Stimulated activated memory B cell treated with anti-CD40 and anti-IgM and Interleukin-4, amounts not matched to agents 10 μg/mL and 1 μg/mL and 100 μg/mL, for 72 hours (primary cell): ENCODE data around the gene MOGAT1.

Experiments
- ATAC-seq: fragments of 150-1000 bp; cut with Tn5 transposase; 2 replicates; pipeline ENCODE4 v1.10.0; 2021
- H3K27ac Mint-ChIP-seq: one replicate; pipeline ENCODE4 v1.8.0; 2022; ENCODE audit warnings: mild to moderate bottlenecking, mixed read lengths
- H3K27me3 Mint-ChIP-seq: one replicate; pipeline ENCODE4 v1.8.0; 2022; ENCODE audit warnings: mixed read lengths
- H3K36me3 Mint-ChIP-seq: one replicate; pipeline ENCODE4 v1.8.0; 2022; ENCODE audit warnings: mixed read lengths
- H3K4me1 Mint-ChIP-seq: one replicate; pipeline ENCODE4 v1.8.0; 2022; ENCODE audit warnings: mixed read lengths
- H3K4me3 Mint-ChIP-seq: one replicate; pipeline ENCODE4 v1.8.0; 2022; ENCODE audit warnings: mild to moderate bottlenecking, moderate library complexity, mixed read lengths
- H3K9me3 Mint-ChIP-seq: one replicate; pipeline ENCODE4 v1.8.0; 2022; ENCODE audit warnings: mixed read lengths

The MOGAT1 gene, protein sequence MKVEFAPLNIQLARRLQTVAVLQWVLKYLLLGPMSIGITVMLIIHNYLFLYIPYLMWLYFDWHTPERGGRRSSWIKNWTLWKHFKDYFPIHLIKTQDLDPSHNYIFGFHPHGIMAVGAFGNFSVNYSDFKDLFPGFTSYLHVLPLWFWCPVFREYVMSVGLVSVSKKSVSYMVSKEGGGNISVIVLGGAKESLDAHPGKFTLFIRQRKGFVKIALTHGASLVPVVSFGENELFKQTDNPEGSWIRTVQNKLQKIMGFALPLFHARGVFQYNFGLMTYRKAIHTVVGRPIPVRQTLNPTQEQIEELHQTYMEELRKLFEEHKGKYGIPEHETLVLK

GRCh38 chr2:222671259-222672067, at the start of gene MOGAT1:
Gene MOGAT1 (plus strand): TSS chr2:222671658. CDS start chr2:222671786, 128 bp downstream.
- H3K4me3 Mint-ChIP-seq, result peak within 1 kb of the TSS; percentile 64
- no peaks in the 10 kb centered on the region for H3K36me3 Mint-ChIP-seq
- H3K27ac Mint-ChIP-seq, result no peak within 1 kb of the TSS
- no peaks in the 10 kb centered on the region for H3K9me3 Mint-ChIP-seq
- peak; percentile 25 for ATAC-seq
- peaks cover 47% of the 10 kb centered on the region for H3K27me3 Mint-ChIP-seq
- peaks cover 21% of the 10 kb centered on the region for H3K4me1 Mint-ChIP-seq

DNA sequence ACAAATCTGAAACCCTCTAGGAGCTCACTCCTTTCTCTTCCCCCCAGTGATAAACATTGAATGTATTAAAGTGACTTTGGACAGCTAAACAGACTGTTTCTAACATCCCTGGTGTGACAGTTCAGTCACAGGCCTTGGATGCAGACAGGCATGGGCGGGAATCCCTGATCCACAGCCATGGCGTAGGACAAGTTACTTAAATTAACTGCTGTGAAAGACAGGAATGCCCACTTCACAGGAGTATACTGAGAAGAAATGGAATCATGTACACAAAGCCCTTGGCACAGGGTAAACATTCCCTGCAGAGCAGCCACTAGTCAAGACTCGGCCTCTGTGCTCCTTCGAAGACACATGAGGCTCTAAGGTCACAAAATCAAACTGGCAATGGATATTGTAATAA, 49.6 kb upstream of the MOGAT1 start:
- H3K9me3 Mint-ChIP-seq, result no peaks in the 10 kb centered on the region
- ATAC-seq, result no peak

DNA sequence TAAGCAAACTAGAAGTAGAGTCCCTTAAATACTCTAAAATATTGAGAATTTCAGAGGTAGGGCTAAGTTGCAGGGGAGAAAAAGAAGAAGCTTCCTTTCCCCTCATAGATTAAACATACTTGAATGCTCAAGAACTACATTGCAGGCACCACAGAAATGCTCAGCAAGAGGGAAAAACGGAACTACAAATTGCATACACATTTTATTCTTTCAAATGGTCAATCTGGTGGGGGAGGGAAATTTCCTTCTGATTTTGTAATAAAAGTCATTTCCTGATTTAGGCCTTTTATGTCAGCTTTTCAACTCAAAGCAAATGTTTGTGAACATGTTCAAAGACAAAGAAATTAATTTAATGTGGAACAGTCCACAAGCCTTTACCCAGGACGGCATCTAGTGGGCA, 48.5 kb upstream of the MOGAT1 start:
- H3K36me3 Mint-ChIP-seq, result peaks cover 37% of the 10 kb centered on the region
- H3K27me3 Mint-ChIP-seq, result no peaks in the 10 kb centered on the region
- ATAC-seq, result no peak

More for the DNA sequence above, 49.6 kb upstream of the MOGAT1 start:
- Mint-ChIP-seq H3K27me3 (no peaks in the 10 kb centered on the region), H3K4me3 (no peak overlapping the region), H3K4me1 (no peaks in the 10 kb centered on the region), H3K36me3 (peaks cover 27% of the 10 kb centered on the region), H3K27ac (no peak overlapping the region)

GRCh38 chr2:222623756-222624309, 47.6 kb upstream of the MOGAT1 start:
- no peaks in the 10 kb centered on the region for H3K4me1 Mint-ChIP-seq
- H3K9me3 Mint-ChIP-seq, result no peaks in the 10 kb centered on the region
- no peak overlapping the region for H3K27ac Mint-ChIP-seq
- no peak for ATAC-seq
- H3K36me3 Mint-ChIP-seq, result peaks cover 37% of the 10 kb centered on the region
- no peaks in the 10 kb centered on the region for H3K27me3 Mint-ChIP-seq
- H3K4me3 Mint-ChIP-seq, result no peak overlapping the region

More for the DNA sequence above, 48.5 kb upstream of the MOGAT1 start:
- H3K4me1 Mint-ChIP-seq, result no peaks in the 10 kb centered on the region
- H3K27ac Mint-ChIP-seq, result no peak overlapping the region
- no peak overlapping the region for H3K4me3 Mint-ChIP-seq
- no peaks in the 10 kb centered on the region for H3K9me3 Mint-ChIP-seq

DNA sequence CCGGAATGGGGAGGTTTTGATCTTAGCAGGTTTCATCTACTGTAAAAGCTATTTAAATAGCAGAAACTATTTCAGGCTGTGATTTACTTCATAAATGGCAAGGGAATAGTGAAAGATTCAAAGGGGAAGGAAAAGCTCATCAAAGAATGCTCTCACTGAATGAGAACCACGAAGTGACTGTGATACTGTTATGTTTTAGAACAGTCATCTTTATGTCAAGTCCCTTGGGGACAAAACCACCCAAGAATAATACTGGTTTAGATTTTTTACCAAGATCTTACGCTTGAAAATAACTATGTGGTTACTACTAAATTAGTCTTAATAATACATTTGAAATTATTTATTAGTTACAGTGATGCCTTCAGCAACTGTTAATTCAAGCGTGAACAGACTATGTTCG, 43.7 kb upstream of the MOGAT1 start:
- Mint-ChIP-seq H3K4me3 (no peak overlapping the region), H3K27ac (no peak overlapping the region), H3K4me1 (no peaks in the 10 kb centered on the region), H3K9me3 (no peaks in the 10 kb centered on the region), H3K36me3 (peaks cover 42% of the 10 kb centered on the region), H3K27me3 (no peaks in the 10 kb centered on the region)
- ATAC-seq, result no peak

- H3K4me1 Mint-ChIP-seq, result no peaks in the 10 kb centered on the region
- no peak overlapping the region for H3K4me3 Mint-ChIP-seq
- no peaks in the 10 kb centered on the region for H3K27me3 Mint-ChIP-seq
- peaks cover 59% of the 10 kb centered on the region for H3K36me3 Mint-ChIP-seq
- H3K27ac Mint-ChIP-seq, result peak overlapping the region; percentile 51
- ATAC-seq, result no peak
- peaks cover 6% of the 10 kb centered on the region for H3K9me3 Mint-ChIP-seq
Observed at GRCh38 chr2:222635295-222635694, 36.2 kb upstream of the MOGAT1 start.

DNA sequence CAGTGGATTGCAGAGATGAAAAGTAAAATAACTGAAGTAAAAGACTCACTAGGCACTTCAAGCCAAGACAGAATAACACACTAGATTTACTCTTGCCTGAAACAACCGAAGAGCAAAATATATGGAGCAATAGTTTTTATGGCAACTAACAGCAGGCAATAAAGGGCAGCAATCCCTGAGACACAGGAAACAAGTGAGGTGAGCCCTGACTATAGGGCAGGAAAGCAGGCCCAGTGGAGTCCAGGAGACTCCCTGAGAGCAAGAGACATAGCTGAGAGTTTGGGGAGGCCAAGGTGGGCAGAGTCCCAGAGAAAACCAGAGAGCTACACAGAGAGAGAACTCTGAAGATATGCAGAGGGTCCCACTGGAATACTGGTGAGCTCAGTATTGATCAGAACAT, 34.4 kb upstream of the MOGAT1 start:
- Mint-ChIP-seq H3K4me1 (no peaks in the 10 kb centered on the region), H3K36me3 (peaks cover 61% of the 10 kb centered on the region), H3K9me3 (peaks cover 6% of the 10 kb centered on the region), H3K27me3 (no peaks in the 10 kb centered on the region), H3K27ac (no peak overlapping the region), H3K4me3 (no peak overlapping the region)
- ATAC-seq, result no peak

DNA sequence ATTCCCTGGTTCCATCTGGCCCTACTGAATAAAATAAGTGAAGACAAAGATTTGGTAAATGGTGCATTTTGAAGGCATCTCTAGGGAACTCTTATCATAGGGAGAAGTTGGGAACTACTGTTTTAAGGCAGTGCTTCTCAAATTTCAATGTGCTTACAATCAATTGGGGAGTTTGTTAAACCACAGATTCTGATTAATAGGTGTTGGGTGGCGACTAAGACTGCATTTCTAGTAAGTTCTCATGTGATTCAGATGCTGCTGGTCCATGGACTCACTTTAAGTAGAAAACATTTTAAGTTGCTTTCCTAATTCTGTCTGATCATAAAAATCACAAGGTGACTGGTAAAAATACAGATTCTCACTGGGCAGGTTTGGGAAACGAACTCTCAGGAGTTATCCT, 30.1 kb upstream of the MOGAT1 start:
- Mint-ChIP-seq H3K4me3 (no peak overlapping the region), H3K4me1 (peaks cover 13% of the 10 kb centered on the region)

DNA sequence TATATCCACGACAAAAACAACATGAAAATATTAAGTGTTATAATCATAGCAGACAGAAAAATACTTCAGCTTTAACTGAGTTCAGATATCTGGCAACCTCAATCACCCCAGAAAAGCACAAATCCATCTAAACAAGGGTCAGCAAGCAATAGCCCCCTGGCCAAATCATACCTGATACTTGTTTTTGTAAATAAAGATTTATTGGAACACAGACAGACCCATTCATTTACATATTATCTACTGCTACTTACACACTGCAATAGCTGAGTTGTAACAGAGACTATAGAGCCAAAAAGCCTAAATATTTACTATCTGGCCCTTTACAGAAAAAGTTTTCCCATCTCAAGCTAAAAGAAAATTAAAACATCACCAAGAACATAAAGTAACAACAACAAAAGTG, 28.3 kb upstream of the MOGAT1 start:
- Mint-ChIP-seq H3K27me3 (no peaks in the 10 kb centered on the region), H3K4me3 (no peak overlapping the region), H3K9me3 (peaks cover 4% of the 10 kb centered on the region)

More for the DNA sequence above, 30.1 kb upstream of the MOGAT1 start:
- Mint-ChIP-seq H3K27ac (no peak overlapping the region), H3K27me3 (no peaks in the 10 kb centered on the region), H3K36me3 (peaks cover 76% of the 10 kb centered on the region), H3K9me3 (peaks cover 6% of the 10 kb centered on the region)
- no peak for ATAC-seq

GRCh38 chr2:222646008-222646407, 25.4 kb upstream of the MOGAT1 start:
- H3K27me3 Mint-ChIP-seq, result no peaks in the 10 kb centered on the region
- no peaks in the 10 kb centered on the region for H3K9me3 Mint-ChIP-seq
- no peak overlapping the region for H3K27ac Mint-ChIP-seq
- H3K4me1 Mint-ChIP-seq, result peaks cover 23% of the 10 kb centered on the region
- no peak for ATAC-seq
- no peak overlapping the region for H3K4me3 Mint-ChIP-seq
- H3K36me3 Mint-ChIP-seq, result peaks cover 63% of the 10 kb centered on the region

More for the DNA sequence above, 28.3 kb upstream of the MOGAT1 start:
- ATAC-seq, result no peak
- Mint-ChIP-seq H3K36me3 (peaks cover 73% of the 10 kb centered on the region), H3K27ac (no peak overlapping the region), H3K4me1 (peaks cover 13% of the 10 kb centered on the region)

GRCh38 chr2:222649801-222650200, 21.7 kb upstream of the MOGAT1 start:
- peaks cover 39% of the 10 kb centered on the region for H3K4me1 Mint-ChIP-seq
- no peak overlapping the region for H3K27ac Mint-ChIP-seq
- H3K36me3 Mint-ChIP-seq, result peaks cover 37% of the 10 kb centered on the region
- ATAC-seq, result no peak
- H3K4me3 Mint-ChIP-seq, result no peak overlapping the region
- no peaks in the 10 kb centered on the region for H3K9me3 Mint-ChIP-seq
- no peaks in the 10 kb centered on the region for H3K27me3 Mint-ChIP-seq

- Mint-ChIP-seq H3K27me3 (no peaks in the 10 kb centered on the region), H3K36me3 (peaks cover 22% of the 10 kb centered on the region), H3K9me3 (no peaks in the 10 kb centered on the region), H3K27ac (no peak overlapping the region), H3K4me1 (peaks cover 54% of the 10 kb centered on the region), H3K4me3 (no peak overlapping the region)
- no peak for ATAC-seq
Observed at GRCh38 chr2:222651718-222652418, 19.6 kb upstream of the MOGAT1 start.

DNA sequence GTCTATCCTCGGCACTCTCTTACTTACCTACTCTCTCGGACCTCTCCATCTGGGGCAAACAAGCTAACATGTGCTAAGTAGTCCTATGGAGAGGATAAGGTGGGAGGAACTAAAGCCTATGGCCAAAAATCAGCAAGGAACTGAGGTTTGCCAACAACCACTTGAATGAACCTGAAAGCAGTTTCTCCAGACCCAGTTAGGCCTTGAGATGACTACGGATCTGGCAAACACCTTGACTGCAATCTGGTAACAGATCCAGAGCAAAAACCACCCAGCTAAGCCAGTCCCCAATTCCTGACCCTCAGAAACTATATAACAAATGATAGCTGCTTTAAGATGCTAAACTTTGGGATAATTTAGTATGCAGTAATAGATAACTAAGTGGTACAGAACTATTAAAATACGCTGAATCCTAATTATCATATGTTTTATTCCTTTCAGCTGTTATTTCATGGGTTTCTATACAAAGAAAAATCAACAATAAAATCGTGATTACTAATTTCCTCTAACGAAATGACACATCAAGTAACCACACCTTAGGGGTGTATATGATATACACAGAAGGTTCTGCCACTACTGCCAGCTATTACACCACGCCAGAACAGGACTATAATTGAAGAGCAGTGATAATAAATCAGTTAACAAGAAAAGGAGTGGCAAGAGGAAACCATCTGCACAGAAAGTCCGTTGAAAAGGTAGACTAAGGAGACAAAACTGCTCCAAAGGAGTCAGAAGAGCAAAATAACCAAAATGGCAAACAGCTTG, 18.8 kb upstream of the MOGAT1 start:
- Mint-ChIP-seq H3K4me3 (peak overlapping the region; percentile 5), H3K27me3 (no peaks in the 10 kb centered on the region), H3K27ac (no peak overlapping the region), H3K4me1 (peaks cover 55% of the 10 kb centered on the region), H3K9me3 (no peaks in the 10 kb centered on the region), H3K36me3 (peaks cover 14% of the 10 kb centered on the region)
- ATAC-seq, result no peak

DNA sequence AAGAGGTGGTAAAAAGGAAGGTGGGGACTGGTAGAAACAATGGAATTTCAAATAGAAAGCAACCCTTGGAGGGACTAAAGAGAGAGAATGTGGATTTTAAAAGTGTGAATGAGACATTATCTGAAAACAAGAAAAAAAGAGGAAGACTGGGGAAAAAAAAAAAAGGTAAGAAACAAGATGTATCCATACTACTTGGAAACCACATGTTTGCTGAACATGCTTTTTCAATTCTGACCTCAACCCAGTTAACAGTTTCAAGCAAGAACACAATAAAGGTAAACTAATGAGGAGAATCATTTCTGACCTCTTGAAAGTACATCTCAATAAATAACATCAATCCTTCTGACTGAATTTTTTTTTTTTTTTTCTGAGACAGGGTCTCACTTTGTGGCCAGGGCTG, 18.2 kb upstream of the MOGAT1 start:
- no peak for ATAC-seq
- Mint-ChIP-seq H3K4me1 (peaks cover 55% of the 10 kb centered on the region), H3K9me3 (no peaks in the 10 kb centered on the region), H3K36me3 (peaks cover 13% of the 10 kb centered on the region), H3K27me3 (no peaks in the 10 kb centered on the region), H3K4me3 (peak overlapping the region; percentile 5), H3K27ac (no peak overlapping the region)
